GM19193 (cell line): ENCODE results near the gene SMARCAL1.

Experiments
- POLR2A ChIP-seq: IDR thresholded peaks from 4 replicates; pipeline ENCODE4 v1.6.1; 2011; ENCODE audit not compliant: insufficient read depth, insufficient read length; ENCODE audit errors: extremely low read depth

The SMARCAL1 gene

GRCh38 chr2:216430811-216431530 lies 18.7 kb downstream of the SMARCAL1 start:
- no peak for TF ChIP-seq POLR2A

GRCh38 chr2:216431531-216431856 lies 19.2 kb downstream of the SMARCAL1 start:
- no peak for TF ChIP-seq POLR2A

GRCh38 chr2:216436383-216436782 lies 24.1 kb downstream of the SMARCAL1 start:
- no peak for TF ChIP-seq POLR2A

GRCh38 chr2:216441308-216442010 lies 29.2 kb downstream of the SMARCAL1 start:
- no peak for TF ChIP-seq POLR2A

GRCh38 chr2:216445501-216445900 lies 33.2 kb downstream of the SMARCAL1 start:
- no peak for TF ChIP-seq POLR2A

- TF ChIP-seq POLR2A, result no peak
Measured at GRCh38 chr2:216446343-216446742, 34.1 kb downstream of the SMARCAL1 start.

GRCh38 chr2:216447293-216447692 lies 35.0 kb downstream of the SMARCAL1 start:
- TF ChIP-seq POLR2A, result no peak

GRCh38 chr2:216448829-216449228 lies 36.5 kb downstream of the SMARCAL1 start:
- TF ChIP-seq POLR2A, result no peak

GRCh38 chr2:216450346-216450745 lies 38.1 kb downstream of the SMARCAL1 start:
- no peak for TF ChIP-seq POLR2A

- no peak for TF ChIP-seq POLR2A
Measured at GRCh38 chr2:216450784-216451183, 38.5 kb downstream of the SMARCAL1 start.

GRCh38 chr2:216453955-216454614 lies 41.8 kb downstream of the SMARCAL1 start:
- TF ChIP-seq POLR2A, result no peak

GRCh38 chr2:216463148-216463547 lies 50.9 kb downstream of the SMARCAL1 start:
- no peak for TF ChIP-seq POLR2A

- no peak for TF ChIP-seq POLR2A
Measured at GRCh38 chr2:216464104-216464720, 51.9 kb downstream of the SMARCAL1 start.

GRCh38 chr2:216465579-216466195 lies 53.4 kb downstream of the SMARCAL1 start:
- TF ChIP-seq POLR2A, result no peak

- no peak for TF ChIP-seq POLR2A
Measured at GRCh38 chr2:216467845-216468244, 55.6 kb downstream of the SMARCAL1 start.
